Lung microvascular endothelial cell (primary cell): ENCODE results near the gene ZRANB2. TPM values are rescaled to one million over a fixed set of nuclear protein-coding genes. Genes with fewer than 3 reads are reported as not detected.
A peak's percentile ranks its signal among the peaks of the same experiment; 100 is the strongest.

Experiments used
- DNase-seq, 2 donors: peaks; one replicate each; pipeline versions ENCODE4 v3.0.0 to v3.0.0-alpha.2; 2010; ENCODE audit warnings: low read depth in 2 of 2
- total RNA-seq: library from RNA; depleted of rRNA; stranded (reverse); fragments of >200 nt; gene quantifications from 2 replicates; pipeline ENCODE4 v1.2.1, GENCODE V29; 2014

The ZRANB2 gene
- total RNA-seq, 1 donor from 2014 or later = 19.6 TPM

GRCh38 chr1:71071720-71072119, 9.1 kb downstream of the ZRANB2 start:
- DNase-seq = no peak

DNA sequence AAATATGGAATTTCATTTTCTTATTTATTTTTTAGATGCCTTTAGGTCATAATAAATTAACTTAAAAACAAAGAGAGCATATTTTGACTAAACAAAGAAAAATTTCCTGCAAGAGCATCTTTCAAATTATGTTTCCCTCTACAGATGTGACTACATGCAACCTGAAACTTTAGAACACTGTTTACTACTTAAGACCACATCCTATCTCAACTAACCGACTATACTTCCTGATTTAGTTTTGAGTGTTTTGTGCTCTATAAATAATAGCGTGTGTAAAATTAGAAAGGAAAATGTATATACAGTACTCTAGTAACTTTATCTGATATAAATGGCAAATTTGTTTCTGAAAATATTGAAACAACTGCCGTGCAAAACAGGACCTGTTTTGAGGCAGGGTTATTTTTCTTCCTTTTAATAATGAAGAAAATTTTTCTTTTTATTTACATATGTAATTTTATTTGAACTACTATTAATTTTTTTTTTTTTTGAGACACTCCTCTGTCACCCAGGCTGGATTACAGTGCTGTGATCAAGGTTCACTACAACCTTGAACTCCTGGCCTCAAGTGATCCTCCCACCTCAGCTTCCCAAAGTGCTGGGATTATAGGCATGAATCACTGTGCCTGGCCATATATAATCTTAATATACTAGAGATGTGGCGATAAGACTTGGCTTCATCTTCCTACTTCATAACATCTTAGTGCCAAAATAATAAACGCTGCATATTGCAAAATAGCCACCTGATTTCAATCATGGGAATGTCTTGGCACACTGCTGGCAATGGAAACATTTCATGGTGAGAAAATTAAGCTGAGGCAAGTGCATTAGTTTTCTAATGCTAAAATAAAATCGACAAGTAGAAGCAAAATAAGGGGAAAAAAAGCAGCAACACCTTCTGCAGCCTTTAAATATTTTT, 12.3 kb downstream of the ZRANB2 start:
- DNase-seq = no peak

- no peak for DNase-seq
Observed at GRCh38 chr1:71054791-71055190, 26.0 kb downstream of the ZRANB2 start.

GRCh38 chr1:71054281-71054731, 26.5 kb downstream of the ZRANB2 start:
- DNase-seq = no peak

DNA sequence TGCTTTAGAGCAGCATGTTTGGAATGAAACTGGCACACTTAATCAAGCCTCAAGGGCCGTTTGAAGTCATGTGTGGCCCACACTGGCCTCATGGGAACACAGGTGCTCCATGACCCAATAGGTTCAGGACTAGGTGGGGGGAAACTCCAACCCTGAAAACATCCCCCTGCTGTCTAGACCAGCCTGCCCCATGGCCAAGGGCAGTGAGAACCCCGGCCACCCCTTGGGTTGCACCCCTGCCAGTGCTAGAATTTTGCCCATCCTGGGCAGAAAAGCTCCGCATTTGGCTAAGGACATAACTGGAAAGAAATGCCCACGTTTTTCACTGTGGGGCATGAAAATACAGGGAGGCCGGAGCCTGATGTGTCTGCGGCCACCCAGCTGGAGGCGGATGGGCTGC, 27.1 kb downstream of the ZRANB2 start:
- DNase-seq = no peak

GRCh38 chr1:71053146-71053545, 27.7 kb downstream of the ZRANB2 start:
- DNase-seq = no peak

DNA sequence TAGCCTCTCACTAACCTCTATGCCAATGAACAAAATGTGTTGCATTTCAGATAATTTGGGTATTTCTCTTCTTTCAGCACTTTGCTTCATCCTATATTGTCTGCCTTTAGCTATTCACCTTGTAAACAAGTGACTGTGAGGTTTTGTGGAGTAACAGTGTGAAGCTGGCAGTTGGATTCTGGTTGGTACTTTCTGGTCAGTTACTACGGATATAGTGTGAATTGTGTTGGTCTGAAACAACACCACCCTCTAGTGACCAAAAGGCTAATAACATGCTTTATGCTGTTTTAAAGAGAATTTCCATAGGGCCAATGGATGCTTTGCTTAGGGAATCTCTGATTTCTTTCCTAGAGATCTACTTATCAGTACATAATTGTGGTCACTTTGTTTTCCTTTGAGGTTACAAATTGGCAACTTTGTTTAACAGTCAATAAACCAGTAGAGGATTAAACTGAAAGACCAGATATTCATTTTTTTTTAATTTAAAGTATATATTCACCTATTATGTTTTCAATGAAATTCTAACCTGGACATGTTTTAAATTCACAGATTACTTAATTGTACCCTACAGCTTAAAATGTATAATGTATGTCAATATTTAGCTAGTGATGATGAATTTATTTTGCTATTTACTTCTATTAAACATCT, 30.8 kb downstream of the ZRANB2 start:
- DNase-seq = peak; percentile 75 to 82

- peak in 1 of 2 donors; percentile 11 for DNase-seq
Observed at GRCh38 chr1:71047635-71048607, 32.9 kb downstream of the ZRANB2 start, which contains the start of gene PTGER3. Gene PTGER3 (minus strand): TSS chr1:71047816. CDS start chr1:71047577, 239 bp downstream.

DNA sequence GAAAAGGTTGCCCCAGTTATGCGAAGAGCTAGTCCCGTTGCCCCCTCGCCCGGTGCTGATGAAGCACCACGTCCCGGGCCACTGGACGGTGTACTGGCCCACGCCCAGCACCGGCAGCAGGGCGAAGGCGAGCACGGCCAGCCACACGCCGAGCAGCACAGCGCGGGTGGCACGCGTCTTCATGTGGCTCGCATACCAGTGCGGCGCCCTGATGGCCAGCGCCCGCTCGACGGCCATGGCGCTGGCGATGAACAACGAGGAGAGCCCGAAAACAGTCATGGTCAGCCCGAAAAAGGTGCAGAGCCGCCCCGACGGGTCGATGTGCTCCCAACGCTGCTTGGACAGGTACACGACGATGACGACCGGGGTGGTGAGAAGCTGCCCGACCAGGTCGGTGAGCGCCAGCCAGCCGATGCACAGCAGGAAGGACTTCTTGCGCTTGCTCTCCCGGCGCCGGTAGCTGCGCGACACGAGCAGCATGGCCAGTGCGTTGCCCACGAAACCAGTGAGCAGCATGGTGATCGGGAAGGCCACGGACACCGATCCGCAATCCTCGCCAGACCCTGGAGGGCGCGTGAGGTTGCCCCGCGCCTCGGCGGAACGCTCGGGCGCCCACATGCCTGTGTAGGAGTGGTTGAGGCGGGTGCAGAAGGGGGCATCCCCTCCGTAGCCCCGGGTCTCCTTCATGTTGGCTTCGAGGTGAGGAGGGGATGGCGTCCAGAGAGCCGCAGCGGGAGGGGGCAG, 33.8 kb downstream of the ZRANB2 start:
- peak; percentile 7 to 14 for DNase-seq

GRCh38 chr1:71045463-71046028, 35.3 kb downstream of the ZRANB2 start:
- no peak for DNase-seq

DNA sequence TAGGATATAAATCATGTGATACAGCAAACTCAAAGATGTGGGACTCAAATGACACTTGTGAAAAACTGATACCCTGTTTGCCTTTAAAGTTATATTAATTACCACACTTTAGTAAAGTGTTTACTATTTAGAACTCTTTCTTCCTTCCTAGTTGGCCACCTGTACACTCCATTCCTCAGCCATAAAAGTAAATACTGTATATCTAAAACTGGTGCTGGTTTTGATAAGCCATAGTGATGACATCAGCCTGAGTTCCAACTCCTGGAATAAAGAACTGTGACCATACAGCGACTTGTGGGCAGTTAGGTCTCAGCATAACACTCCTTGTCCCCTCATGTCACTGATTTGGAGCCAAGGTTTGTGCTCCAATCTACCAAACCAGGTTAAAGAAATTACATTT, 36.0 kb downstream of the ZRANB2 start:
- DNase-seq = no peak

- no peak for DNase-seq
Observed at GRCh38 chr1:71043065-71043464, 37.8 kb downstream of the ZRANB2 start.

DNA sequence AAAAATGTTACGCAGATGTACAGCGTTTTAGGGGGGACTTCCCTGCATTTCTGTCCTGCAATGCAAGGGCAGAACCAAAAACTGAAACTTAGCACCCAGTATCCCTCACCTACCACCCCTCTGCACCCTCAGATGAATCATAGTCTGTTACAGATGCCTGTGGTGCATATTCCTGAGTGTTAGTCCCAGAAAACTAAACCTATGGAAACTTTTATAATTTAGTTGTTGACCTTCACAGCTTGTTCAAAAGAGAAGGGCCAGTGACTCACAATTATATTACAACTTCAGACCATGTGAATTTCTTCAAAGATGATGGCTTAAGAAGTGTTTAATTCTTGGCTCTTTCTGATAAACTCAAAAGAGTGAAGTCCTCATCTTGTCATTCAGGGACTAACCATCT, 39.0 kb downstream of the ZRANB2 start:
- no peak for DNase-seq

GRCh38 chr1:71039661-71040262, 41.1 kb downstream of the ZRANB2 start:
- no peak for DNase-seq

GRCh38 chr1:71038942-71039341, 41.9 kb downstream of the ZRANB2 start:
- DNase-seq = no peak

DNA sequence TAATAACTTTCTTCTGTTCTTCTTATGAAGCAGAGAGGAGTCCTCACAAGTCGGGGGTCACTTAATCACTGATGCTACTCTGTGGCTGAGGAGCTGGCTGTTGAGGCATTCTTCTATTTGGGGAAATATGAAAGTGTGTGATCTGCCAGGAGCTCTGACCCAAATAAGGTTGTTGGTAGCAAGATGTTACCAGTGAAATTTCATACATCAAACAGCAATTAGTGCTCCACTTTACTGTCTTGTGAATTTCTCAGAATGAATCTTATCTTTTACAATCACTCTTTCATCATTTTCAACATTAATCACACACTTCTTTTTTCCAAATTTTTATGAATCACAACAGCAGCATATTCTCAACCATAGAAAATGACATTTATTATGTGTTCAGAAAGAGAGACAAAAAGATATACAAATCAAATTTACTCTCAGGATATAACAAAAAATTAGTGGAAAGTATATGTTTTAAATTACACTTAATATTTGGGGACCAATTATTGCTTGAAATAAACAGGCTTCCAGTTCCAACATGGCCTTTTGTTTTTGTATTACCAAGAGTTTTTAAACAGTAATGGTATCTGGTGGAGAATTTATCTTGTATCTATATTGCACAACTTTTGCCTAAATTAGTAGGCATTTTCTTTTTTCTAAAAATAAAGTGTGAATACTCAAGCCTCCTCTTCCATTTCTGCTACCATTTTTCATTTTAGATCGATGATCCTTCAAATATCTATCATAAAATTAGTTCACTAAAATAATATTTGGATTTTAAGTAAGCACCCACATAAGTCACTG, 42.8 kb downstream of the ZRANB2 start:
- DNase-seq = no peak

- DNase-seq = no peak
Observed at GRCh38 chr1:71037066-71037465, 43.8 kb downstream of the ZRANB2 start.

DNA sequence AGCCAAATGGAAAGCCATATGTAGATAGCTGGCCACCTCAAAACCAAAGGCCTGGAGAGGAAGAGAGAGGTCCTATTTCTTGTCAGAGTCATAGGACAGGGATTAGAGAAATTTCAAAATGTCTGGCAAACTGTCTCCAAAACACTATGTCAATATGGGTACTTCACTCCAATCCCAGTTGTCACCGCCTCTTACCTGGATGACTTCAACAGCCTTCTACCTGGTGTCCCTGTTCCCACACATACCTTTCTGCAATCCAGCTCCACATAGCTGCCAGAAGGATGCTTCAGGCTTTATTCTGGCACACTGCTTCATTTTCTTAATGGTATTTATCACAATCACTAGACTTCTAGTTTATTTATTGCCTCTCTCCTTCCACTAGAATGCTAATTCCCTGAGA, 47.7 kb downstream of the ZRANB2 start:
- no peak for DNase-seq

- DNase-seq = no peak
Observed at GRCh38 chr1:71031426-71031825, 49.4 kb downstream of the ZRANB2 start.
